ENCODE data around the gene LRRC73. TPM values are rescaled to one million over a fixed set of nuclear protein-coding genes. Genes with fewer than 3 reads are reported as not detected.
"Not testable (repeated sequence)": the region's sequence is repeated elsewhere in the genome, so short reads cannot be mapped to it uniquely, and the experiment has no call there.

Gene LRRC73
- polyA plus RNA-seq (ENCODE audit: insufficient read length in 4 of 4), result 1 to 10 TPM in 3 of 4 donors, under 1 TPM in 1; 0.98 to 1.9 (median 1.0) TPM

DNA sequence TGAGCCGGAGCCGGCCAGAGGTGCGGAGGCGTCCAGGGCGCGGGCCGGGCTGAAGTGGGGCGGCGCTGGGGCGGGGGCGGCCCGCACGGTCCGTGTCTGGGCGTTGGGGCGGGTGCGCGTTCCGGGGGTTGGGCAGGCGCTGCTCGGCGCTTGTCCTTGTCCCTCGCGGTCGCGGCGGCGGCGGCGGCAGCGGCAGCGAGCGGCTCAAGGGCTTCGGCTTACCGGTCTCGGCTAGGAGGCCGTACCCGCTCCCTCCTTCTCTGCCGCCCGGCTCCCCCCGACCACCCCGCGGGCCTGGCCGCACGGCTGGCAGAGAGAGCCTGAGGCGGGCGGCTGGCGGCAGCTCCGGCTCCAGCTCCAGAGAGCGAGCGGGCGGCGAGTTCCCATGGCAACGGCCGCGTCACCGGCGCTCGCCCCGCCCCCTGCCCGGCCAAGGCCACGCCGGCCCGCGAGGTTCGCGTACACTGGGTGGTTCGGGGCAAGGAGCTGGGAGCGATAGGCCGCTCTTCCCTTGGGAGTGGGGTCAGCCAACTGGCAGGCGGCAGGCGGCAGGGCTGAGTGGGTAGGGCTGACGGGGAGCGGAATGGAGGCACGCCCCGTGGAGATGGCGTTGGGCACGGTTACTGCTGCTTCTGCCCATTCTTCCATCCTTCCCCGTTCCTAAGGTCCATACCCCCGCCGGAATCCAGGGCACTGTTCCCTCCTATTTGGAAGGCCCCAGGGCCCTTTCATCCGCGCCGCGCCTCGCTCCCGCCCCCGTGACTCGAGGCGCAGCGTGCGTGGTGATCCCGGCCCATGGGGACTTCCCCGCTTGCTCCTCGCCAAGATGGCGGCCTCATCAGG, at the start of gene LRRC73:
Gene LRRC73, minus strand, starts transcription at position 363 of the 843 bp plus-strand sequence. CDS start 561 bp downstream, outside the sequence.
- peak; percentile 41 to 74 (median 58) for DNase-seq (ENCODE audit: low read depth in 4 of 4, low spot score in 3 of 4)

DNA sequence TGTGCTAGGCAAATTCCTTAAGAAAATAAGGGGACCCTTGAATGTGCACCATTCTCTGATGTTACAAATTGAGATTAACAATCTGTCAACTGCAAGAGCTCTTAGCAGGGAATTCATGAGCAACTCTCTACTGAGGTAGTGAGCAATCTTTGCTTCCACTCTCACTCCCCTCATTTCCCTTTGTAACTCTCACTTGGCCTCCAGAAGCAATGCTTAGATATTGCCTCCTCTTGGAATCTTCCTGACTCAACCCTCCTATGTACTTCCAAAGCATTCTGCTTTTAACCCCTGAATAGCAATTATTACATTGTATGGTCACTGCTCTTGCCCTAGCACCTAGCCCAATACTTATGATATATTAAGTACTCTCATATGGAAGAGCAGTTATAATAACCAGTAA, 49.2 kb upstream of the LRRC73 start:
- no peak for DNase-seq (ENCODE audit: low read depth in 4 of 4, low spot score in 3 of 4)

- DNase-seq (ENCODE audit: low read depth in 4 of 4, low spot score in 3 of 4), result not testable (repeated sequence)
Measured at GRCh38 chr6:43557620-43558019, 47.5 kb upstream of the LRRC73 start.

DNA sequence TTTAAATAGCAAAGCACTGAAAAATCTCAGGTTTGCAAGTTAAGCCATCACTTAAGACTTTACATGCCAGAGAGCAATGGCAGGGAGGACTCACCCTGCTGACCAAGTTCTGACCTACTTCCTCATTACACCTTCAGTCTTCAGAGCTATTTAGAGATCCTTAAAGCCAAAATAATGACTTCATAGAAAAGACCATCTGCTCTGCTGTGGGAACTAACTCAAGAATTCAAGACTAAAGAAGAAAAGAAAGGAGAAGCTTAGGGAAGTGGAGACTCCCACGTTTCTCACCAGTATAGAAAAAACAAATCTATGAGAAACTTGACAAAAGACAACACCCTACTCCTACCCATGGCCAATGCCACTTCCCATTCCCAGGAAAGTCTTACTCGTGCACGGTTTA, 37.1 kb upstream of the LRRC73 start:
- no peak for DNase-seq (ENCODE audit: low read depth in 4 of 4, low spot score in 3 of 4)

DNA sequence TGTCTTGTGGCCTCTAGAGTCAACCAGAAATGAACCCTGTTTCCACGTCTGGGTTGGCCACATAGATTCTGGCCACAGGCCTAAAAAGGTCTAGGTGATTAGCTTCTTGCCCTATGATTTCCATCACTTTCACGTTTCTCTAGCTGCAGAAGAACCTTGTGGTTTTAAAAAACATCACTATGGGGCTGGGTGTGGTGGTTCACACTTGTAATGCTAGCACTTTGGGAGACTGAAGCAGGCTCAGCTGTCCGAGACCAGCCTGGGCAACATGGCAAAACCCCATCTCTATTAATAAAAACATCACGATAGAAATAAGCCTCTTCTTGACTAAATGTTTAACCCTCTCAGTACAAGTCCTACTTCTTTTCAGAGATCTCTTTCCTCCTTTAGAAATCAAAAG, 34.3 kb upstream of the LRRC73 start:
- DNase-seq (ENCODE audit: low read depth in 4 of 4, low spot score in 3 of 4), result no peak

- no peak for DNase-seq (ENCODE audit: low read depth in 4 of 4, low spot score in 3 of 4)
Measured at GRCh38 chr6:43541774-43542471, 31.8 kb upstream of the LRRC73 start.

DNA sequence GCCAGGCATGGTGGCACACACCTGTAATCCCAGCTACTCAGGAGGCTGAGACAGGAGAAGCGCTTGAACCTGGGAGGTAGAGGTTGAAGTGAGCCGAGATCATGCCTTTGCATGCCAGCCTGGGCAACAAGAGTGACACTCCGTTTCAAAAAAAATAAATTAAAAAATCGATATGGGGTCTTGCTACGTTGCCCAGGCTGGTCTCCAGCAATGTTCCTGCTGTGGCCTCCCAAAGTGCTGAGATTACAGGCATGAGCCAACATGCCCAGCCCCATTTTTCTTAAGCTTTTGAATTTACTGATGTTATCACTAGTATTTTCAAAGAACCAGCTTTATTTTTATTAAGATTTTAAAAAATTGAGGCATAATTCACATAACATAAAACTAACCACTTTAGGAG, 30.4 kb upstream of the LRRC73 start:
- DNase-seq (ENCODE audit: low read depth in 4 of 4, low spot score in 3 of 4), result no peak

- DNase-seq (ENCODE audit: low read depth in 4 of 4, low spot score in 3 of 4), result not testable (repeated sequence)
Measured at GRCh38 chr6:43539409-43539808, 29.3 kb upstream of the LRRC73 start.

GRCh38 chr6:43538986-43539385, 28.8 kb upstream of the LRRC73 start:
- DNase-seq (ENCODE audit: low read depth in 4 of 4, low spot score in 3 of 4), result not testable (repeated sequence)

GRCh38 chr6:43532201-43532600, 22.1 kb upstream of the LRRC73 start:
- DNase-seq (ENCODE audit: low read depth in 4 of 4, low spot score in 3 of 4), result no peak

DNA sequence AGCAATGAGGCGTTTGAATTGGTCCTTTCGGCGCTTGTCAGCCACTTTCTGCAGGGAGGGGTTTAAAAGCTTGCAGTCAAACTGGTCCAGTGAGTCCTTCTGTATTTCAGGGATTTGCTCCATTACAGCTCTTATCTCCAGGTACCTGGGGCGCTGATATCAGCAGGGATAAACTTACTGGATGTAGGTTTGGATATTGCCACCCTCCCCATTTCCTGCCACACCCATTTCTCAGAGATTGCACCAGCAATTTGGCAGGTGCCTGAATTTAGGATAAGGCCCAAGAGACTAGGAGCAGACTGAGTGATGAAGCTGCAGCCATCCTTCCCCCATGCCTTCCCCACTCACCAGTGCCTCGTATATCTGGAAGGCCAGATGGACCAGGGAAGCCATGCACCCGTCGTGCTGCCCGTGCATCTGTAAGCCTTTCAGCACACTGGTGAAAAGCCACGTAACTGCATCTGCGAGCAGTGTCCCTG, 14.4 kb upstream of the LRRC73 start:
- no peak for DNase-seq (ENCODE audit: low read depth in 4 of 4, low spot score in 3 of 4)

DNA sequence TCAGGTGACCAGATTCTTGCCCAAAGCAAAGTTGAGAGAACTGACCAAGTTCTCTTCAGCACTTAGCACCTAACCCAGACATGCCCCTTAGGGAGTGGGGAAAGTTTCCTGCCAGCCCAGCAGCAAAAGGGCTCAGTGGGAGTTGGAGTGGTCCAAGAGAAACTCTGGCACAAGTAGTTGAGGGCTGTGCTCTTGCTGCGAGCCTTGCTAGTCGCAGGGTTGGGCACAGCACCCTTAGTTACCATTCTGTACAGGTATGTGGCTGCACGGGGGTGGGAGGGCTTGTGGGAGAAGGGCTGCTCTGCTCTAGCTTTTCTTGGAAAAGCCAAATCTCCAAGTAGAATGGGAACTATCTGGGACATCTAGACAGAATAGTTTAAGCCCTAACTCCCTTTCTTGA, 13.1 kb upstream of the LRRC73 start:
- no peak for DNase-seq (ENCODE audit: low read depth in 4 of 4, low spot score in 3 of 4)

- DNase-seq (ENCODE audit: low read depth in 4 of 4, low spot score in 3 of 4), result no peak
Measured at GRCh38 chr6:43522547-43523261, 12.6 kb upstream of the LRRC73 start.

GRCh38 chr6:43521836-43522235, 11.7 kb upstream of the LRRC73 start:
- DNase-seq (ENCODE audit: low read depth in 4 of 4, low spot score in 3 of 4), result no peak

- DNase-seq (ENCODE audit: low read depth in 4 of 4, low spot score in 3 of 4), result no peak
Measured at GRCh38 chr6:43520097-43520496, 10.0 kb upstream of the LRRC73 start.

DNA sequence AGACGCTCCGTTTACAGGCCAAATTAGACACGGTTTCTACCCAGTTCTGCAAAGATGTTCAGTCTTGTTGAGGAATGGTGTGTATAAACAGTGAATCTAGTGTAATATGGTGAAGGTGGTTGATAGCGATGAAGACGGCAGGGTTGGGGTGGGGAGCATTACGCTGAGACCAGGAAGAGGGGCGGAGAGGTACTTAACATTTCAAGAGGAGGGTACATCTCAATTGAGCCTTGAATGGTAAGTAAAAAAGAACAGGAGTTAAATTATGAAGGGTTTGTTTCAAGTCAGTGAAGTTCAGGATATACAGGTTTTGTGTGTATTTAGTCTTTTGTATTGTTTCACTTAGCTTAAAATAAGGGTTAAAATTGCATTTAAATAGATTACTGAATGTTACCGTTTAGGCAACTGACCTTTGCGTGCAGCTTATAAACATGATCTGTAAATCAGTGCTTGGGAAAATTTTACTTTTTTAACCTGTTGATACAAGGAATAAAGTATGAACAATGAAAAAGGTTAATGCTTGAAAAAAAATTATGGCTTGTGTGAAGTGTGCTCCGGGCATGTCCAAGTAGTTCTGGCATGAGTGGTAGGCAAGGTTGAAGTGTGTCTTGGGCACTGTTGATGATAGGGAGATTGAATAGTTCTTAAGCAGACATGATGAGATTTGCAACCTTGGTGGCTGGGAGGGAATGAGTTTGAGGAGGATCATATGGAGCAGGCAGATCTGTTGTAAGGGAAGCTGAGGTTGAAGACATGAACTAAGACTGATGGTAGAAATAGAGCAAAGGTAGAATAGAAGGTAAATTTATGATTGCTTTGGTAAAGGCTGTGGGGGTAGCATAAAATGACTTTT, 7.6 kb upstream of the LRRC73 start:
- no peak for DNase-seq (ENCODE audit: low read depth in 4 of 4, low spot score in 3 of 4)

- DNase-seq (ENCODE audit: low read depth in 4 of 4, low spot score in 3 of 4), result peak; percentile 98 to 99 (median 98)
Measured at GRCh38 chr6:43516697-43517504, 6.8 kb upstream of the LRRC73 start, which contains the start of the genes POLR1C and YIPF3. POLR1C (plus strand) TSS chr6:43517089; CDS start chr6:43517110, 21 bp downstream. YIPF3 (minus strand) TSS chr6:43516926; CDS start chr6:43516807, 119 bp downstream.

- DNase-seq (ENCODE audit: low read depth in 4 of 4, low spot score in 3 of 4), result no peak
Measured at GRCh38 chr6:43516367-43516696, 6.2 kb upstream of the LRRC73 start.

- no peak for DNase-seq (ENCODE audit: low read depth in 4 of 4, low spot score in 3 of 4)
Measured at GRCh38 chr6:43515808-43516207, 5.7 kb upstream of the LRRC73 start.

All from right renal pelvis (tissue), 4 donors.